Measurements from ENCODE around the gene TRIM32.

Gene TRIM32

GRCh38 chr9:116687074-116687753, at the start of gene TRIM32:
TSS of gene TRIM32 (plus strand) at chr9:116687305. CDS start at chr9:116697743, 10,438 bp downstream.
- DNase-seq = peak; percentile 91

- DNase-seq = no peak
Measured at GRCh38 chr9:116639251-116639741, 47.8 kb upstream of the TRIM32 start.

- no peak for DNase-seq
Measured at GRCh38 chr9:116641292-116642059, 45.6 kb upstream of the TRIM32 start.

GRCh38 chr9:116643691-116644090, 43.4 kb upstream of the TRIM32 start:
- no peak for DNase-seq

- no peak for DNase-seq
Measured at GRCh38 chr9:116644091-116644688, 42.9 kb upstream of the TRIM32 start.

GRCh38 chr9:116646661-116647514, 40.2 kb upstream of the TRIM32 start:
- DNase-seq = no peak

- no peak for DNase-seq
Measured at GRCh38 chr9:116647515-116647809, 39.6 kb upstream of the TRIM32 start.

- DNase-seq = no peak
Measured at GRCh38 chr9:116653348-116654058, 33.6 kb upstream of the TRIM32 start.

GRCh38 chr9:116654059-116654355, 33.1 kb upstream of the TRIM32 start:
- no peak for DNase-seq

- DNase-seq = no peak
Measured at GRCh38 chr9:116656501-116656971, 30.6 kb upstream of the TRIM32 start.

- DNase-seq = no peak
Measured at GRCh38 chr9:116656977-116657376, 30.1 kb upstream of the TRIM32 start.

- no peak for DNase-seq
Measured at GRCh38 chr9:116658265-116658664, 28.8 kb upstream of the TRIM32 start.

GRCh38 chr9:116661037-116661954, 25.8 kb upstream of the TRIM32 start:
- DNase-seq = no peak

- DNase-seq = no peak
Measured at GRCh38 chr9:116662646-116663310, 24.3 kb upstream of the TRIM32 start.

GRCh38 chr9:116663581-116663980, 23.5 kb upstream of the TRIM32 start:
- no peak for DNase-seq

GRCh38 chr9:116668970-116669695, 18.0 kb upstream of the TRIM32 start:
- DNase-seq = no peak

GRCh38 chr9:116671605-116672004, 15.5 kb upstream of the TRIM32 start:
- no peak for DNase-seq

- no peak for DNase-seq
Measured at GRCh38 chr9:116673375-116673774, 13.7 kb upstream of the TRIM32 start.

- DNase-seq = no peak
Measured at GRCh38 chr9:116674210-116674980, 12.7 kb upstream of the TRIM32 start.
